ENCODE measurements around the gene HMCN1. TPM values are rescaled to one million over a fixed set of nuclear protein-coding genes. Genes with fewer than 3 reads are reported as not detected.

The HMCN1 gene
- total RNA-seq, 3 donors from 2014 or later: 2.0 to 8.6 (median 3.4) TPM

DNA sequence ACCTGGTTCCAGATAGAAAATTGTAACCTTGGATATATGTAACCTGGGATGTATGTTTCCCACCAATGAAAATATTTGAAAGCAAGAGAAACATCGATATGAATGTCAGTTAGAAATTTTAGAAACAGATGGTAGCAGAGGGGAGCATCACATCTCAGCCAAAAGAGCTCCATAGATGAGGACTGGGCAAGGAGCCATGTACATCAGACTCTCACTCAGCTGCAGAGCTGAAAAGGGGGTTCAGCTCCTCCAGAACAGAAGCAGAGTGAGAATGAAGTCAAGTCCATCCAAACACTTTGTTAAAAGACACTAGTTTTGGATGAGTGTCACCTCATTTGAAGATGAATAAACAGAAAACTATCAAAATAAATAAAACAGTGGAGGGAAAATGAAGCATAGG lies 202.4 kb downstream of the HMCN1 start:
- H3K4me1 ChIP-seq (ENCODE audit: low read depth): no peaks in the 10 kb centered on the region
- TF ChIP-seq, protein P1, sequence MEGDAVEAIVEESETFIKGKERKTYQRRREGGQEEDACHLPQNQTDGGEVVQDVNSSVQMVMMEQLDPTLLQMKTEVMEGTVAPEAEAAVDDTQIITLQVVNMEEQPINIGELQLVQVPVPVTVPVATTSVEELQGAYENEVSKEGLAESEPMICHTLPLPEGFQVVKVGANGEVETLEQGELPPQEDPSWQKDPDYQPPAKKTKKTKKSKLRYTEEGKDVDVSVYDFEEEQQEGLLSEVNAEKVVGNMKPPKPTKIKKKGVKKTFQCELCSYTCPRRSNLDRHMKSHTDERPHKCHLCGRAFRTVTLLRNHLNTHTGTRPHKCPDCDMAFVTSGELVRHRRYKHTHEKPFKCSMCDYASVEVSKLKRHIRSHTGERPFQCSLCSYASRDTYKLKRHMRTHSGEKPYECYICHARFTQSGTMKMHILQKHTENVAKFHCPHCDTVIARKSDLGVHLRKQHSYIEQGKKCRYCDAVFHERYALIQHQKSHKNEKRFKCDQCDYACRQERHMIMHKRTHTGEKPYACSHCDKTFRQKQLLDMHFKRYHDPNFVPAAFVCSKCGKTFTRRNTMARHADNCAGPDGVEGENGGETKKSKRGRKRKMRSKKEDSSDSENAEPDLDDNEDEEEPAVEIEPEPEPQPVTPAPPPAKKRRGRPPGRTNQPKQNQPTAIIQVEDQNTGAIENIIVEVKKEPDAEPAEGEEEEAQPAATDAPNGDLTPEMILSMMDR (IDR thresholded peaks at IDR 0.05): no peak
- ATAC-seq (no peak), DNase-seq (no peak)
- no peaks in the 10 kb centered on the region for H3K36me3 ChIP-seq (ENCODE audit: low read depth)
- intact Hi-C loops (cut with DNase I, micrococcal nuclease): no loop called here
- H3K9me3 ChIP-seq: no peaks in the 10 kb centered on the region
- H3K4me3 ChIP-seq: no peak overlapping the region

DNA sequence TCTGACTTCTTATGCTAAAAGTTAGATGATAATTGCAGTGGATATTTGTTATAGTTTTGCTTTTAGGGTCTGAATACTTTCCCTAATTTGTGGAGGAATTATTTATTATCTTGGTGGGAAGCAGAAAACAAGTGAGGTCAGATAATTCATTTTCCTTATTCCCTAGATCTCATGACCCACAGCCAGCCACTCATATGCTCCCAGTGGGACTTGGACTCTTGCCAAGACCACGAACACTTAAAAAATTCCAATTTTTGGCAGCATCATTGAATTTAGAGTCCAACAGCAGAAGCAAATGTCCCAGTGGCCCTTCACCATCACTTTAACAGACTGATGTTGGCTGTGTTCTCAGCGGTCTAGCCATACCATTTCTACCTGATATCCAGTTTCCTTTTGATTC lies 204.2 kb downstream of the HMCN1 start:
- ATAC-seq (no peak), DNase-seq (no peak)
- intact Hi-C loops (cut with DNase I, micrococcal nuclease): no loop called here
- Histone ChIP-seq H3K4me1 (ENCODE audit: low read depth) (no peaks in the 10 kb centered on the region), H3K9me3 (no peaks in the 10 kb centered on the region), H3K4me3 (no peak overlapping the region), H3K36me3 (ENCODE audit: low read depth) (no peaks in the 10 kb centered on the region)
- TF ChIP-seq, protein P1 (IDR thresholded peaks at IDR 0.05): no peak

DNA sequence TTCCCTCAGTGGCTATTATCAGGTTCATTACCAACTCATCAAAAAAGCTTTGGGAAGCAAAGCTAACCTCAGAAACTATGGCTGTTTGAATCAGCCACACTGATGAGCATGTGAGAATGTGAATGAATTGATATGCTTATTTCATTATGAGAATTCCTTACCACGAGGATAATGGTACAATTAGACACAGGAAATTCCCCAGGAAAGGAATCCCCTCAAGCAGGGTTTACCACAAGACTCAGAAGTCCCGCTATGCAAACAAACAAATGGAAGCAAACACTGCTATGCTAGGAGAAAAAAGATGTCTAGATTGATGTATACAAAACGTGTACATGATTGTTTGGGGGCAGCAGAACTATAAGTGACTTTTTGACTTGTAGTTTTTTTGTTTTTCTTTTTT lies 205.0 kb downstream of the HMCN1 start:
- no peaks in the 10 kb centered on the region for H3K4me1 ChIP-seq (ENCODE audit: low read depth)
- no peak overlapping the region for H3K4me3 ChIP-seq
- no peak for DNase-seq
- no peak for ATAC-seq
- no peaks in the 10 kb centered on the region for H3K9me3 ChIP-seq
- TF ChIP-seq, protein P1 (IDR thresholded peaks at IDR 0.05): no peak
- no peaks in the 10 kb centered on the region for H3K36me3 ChIP-seq (ENCODE audit: low read depth)
- intact Hi-C loops (cut with DNase I, micrococcal nuclease): no loop called here

DNA sequence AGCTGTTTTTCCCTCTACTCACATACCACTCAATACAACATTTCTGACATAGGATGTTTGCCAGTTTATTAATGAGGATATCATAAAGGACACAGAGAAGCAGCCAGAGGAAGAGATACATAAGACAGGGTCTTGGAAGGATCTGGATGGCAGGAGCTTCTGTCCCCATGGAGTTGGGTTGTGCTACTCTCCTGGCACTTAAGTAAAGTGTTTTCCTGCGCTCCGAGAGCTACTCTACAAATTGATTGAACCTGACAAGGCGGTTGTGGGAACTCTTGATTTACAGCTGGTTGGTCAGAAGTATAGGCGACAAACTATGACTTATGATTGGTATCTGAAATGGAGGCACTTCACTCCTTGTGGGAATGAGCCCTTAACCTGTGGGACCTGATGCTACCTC lies 208.8 kb downstream of the HMCN1 start:
- no peak for DNase-seq
- Histone ChIP-seq H3K9me3 (no peaks in the 10 kb centered on the region), H3K36me3 (ENCODE audit: low read depth) (no peaks in the 10 kb centered on the region), H3K4me3 (no peak overlapping the region), H3K4me1 (ENCODE audit: low read depth) (no peaks in the 10 kb centered on the region)
- TF ChIP-seq, protein P1 (IDR thresholded peaks at IDR 0.05): no peak
- intact Hi-C loops (cut with DNase I, micrococcal nuclease): no loop called here
- ATAC-seq: no peak

DNA sequence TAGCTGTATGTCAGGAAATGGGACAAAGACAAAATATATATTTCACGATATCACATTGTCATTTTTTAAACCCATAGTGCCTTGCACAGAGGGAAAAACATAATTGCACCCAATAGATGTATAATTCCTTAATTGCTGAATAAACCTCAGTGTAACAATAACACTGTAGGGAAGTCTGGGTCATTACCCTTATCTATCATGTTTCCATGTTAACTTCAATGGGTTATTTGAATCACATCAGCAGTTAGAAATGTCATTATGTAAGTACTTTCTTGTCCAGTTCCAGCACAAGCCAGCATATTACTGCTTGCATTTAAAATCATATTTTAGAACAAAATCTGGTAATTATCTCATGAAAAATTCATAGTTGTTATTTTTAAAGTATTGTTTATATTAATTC lies 222.7 kb downstream of the HMCN1 start:
- TF ChIP-seq, protein P1 (IDR thresholded peaks at IDR 0.05): no peak
- H3K36me3 ChIP-seq (ENCODE audit: low read depth): no peaks in the 10 kb centered on the region
- H3K9me3 ChIP-seq: no peaks in the 10 kb centered on the region
- intact Hi-C loops (cut with DNase I, micrococcal nuclease): no loop called here
- no peaks in the 10 kb centered on the region for H3K4me1 ChIP-seq (ENCODE audit: low read depth)
- DNase-seq (no peak), ATAC-seq (no peak)
- no peak overlapping the region for H3K4me3 ChIP-seq

All from mucosa of descending colon (tissue), 3 donors.